ENCODE measurements around the gene FLRT1.
A peak's percentile ranks its signal among the peaks of the same experiment; 100 is the strongest.

FLRT1 gene

DNA sequence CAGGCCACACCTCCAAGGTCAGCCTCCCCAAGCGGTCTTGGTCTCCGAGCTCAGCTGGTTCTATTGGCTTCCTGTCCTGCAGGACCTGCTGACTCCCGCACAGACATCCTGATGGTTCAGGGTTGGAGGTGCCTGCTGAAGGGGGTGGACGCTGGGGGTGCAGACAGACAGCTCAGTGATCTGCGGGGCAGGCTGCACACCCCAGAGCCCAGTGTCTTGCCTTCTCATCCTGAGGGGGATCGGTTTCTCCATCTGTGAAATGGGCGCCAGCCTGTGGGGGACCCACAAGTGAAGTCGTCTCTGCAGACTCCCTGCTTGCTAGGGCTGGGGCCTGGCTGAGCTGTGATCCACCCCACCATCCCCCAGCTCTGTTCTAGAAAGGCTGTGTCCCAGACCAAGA is 13.8 kb downstream of the FLRT1 start:
- no peak for DNase-seq

DNA sequence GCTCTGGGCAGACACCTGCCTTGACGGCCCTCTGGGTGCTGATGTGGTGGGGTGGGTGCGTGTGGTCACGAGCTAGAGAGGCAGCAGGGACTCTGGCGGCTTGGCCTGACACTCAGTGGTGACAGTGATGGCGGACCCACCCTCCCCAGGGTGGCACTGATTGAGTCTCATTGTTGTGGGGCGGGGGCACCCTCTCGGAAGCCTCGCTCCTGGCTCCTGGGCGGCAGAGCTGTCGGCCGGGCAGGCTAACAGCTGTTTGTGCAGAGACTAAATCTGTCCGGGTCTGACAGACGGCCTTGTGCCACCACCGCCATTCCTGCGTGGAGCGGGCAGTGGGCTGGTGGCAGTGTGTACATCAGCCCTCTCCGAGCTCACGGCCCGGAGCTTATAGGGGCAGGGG is 15.6 kb downstream of the FLRT1 start:
- DNase-seq, result no peak

DNA sequence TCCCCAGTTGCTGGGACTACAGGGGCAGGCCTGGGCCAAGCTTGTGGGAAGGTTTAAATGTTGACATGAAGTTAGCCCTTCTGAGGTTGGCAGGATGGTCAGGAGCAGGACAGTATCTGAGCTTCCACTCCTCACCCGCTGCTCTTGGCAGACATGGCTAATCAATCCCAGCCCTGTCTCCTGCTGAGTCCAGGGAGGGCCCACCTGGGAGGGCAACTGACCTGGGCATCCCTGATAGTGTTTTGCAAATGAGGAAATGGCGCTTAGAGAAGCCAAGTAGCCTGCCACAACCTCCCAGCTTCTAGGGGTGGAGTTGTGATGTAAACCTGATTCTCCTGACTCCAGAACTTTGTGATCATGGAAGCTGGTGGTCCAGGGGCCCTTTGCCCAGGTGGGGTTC is 16.7 kb downstream of the FLRT1 start:
- no peak for DNase-seq

DNA sequence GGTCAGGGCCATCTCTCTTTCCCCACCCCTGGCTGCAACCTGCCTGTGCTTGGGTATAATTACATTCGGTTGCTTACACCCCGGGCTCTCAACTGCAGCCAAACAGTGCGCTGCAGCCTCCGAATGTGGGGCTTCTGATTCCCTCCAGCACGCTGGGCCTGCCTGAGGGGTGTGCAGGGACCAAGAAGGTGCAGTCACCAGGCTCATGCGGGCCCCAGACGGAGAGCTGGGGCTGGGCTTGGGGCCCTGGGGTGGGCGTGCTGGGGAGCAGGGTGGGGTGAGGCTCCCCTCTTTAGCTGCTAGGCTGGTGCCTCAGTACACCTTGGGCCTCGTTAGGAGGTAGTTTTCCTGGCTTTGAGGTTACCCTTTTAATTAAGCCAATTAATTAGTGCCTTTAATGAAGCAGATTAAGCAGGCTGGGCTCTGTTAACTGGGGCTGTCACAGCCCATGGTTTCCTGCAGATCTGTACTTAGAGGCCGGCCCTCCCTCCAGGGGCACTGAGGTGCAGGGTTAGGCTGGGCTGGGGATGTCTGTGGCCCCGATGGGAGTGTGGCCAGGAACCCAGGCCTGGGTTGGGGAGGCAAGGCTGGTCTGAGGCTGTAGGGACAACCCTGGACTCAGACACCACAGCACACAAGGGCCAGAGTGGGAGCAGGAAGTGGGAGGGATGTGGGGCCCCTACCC is 17.3 kb downstream of the FLRT1 start:
- DNase-seq, result no peak

DNA sequence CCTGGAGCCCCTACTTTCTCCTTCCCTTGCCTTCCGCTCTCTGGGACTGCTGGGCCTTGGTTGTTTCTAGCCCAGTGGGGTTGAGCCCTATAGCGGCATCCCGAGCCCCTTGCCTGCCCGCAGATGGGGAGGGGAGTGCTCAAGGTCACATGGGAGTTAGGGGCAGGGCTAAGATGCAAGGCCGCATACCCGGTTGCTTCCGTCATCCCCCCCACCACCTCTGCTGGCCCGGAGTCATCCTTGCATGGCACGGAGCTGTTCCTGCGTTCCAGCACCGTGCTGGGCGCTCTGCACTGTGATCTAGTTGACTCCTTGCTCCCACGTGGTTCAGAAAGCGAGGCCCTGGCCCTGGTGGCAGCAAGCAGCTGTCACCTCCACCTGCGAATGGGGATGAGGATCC is 18.0 kb downstream of the FLRT1 start:
- no peak for DNase-seq

DNA sequence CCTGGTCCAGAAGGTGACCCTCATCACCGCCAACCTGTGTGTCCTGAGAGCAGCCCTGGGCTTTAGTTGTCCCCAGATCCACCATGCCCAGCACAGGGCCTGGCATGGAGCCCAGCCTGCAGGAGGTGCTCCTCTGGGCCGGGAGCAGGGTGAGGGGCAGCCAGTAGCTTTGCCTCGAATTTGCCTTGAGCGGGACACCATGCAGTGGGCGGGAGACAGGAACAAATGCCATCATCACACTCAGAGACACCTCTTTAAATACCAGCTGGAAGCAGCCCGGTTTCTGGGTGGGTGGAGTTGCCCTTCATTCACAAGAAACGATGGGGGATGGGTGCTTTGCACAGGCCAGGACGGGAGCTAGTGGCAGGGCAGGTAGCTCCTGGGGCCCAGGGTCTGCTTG is 19.3 kb downstream of the FLRT1 start:
- no peak for DNase-seq

DNA sequence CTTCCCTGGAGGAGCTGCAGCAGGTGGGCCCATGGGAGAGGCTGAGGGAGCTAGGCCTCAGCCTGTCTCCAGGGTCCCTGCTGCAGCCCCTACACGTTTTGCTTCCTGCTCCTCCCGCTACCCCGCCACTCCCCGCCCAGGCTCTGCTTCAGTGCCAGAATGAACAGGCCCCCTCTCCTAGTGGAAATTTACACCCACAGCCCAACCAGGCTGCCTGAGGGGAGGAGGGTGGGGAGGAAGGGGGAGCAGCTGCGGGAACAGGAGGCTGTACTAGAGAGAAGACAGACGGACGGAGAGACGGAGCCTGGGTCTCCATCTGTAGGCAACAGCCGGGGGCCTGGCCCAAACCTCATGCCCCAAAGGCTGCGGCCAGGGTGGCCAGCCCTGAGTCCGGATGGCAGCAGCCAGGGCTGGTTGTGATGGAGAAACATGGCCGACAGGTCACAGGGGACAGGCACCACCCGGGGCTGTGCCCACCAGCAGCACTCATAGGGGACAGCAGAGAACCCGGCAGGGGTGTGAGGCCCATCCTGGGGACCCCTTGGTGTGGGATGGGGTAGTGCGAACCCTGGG is 20.6 kb downstream of the FLRT1 start:
- DNase-seq, result no peak

DNA sequence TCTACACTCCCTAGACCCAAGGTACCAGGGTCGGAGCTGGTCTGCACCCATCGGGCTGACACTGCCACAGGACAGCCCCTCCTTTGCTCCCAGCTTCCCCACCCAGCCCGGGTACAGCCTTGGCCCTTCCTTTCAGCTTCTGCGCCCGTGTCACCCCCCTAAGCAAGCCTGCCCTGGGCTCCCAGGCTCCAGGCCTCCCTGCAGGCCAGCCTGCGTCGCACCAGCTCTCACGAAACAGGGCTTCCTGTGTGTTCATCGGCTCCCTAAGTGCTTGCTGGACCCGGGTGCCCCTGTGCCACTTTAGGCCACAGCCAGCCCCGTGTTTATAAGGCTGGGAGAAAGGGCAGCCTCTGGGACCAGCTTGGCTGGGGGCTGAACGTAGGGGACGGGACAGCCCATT is 21.1 kb downstream of the FLRT1 start:
- no peak for DNase-seq

DNA sequence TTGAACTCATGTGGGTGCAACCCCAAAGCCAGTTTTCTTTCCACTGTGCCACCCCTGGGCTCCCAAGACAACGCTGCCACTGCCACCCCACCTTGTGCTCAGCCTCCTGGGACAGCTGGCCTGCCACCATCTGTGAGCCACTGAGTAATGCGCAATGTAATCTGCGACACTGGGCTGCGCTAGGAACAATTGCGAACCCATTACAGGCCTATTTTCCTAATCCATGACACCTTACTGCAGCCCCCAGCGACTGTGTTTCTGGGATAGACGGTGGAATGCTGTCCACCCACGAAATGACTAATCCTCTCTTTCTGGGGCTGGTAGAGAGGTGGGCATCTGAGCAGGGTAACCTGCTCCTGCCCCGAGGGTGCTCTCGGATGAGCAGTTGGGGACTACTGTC is 22.2 kb downstream of the FLRT1 start:
- DNase-seq, result no peak

DNA sequence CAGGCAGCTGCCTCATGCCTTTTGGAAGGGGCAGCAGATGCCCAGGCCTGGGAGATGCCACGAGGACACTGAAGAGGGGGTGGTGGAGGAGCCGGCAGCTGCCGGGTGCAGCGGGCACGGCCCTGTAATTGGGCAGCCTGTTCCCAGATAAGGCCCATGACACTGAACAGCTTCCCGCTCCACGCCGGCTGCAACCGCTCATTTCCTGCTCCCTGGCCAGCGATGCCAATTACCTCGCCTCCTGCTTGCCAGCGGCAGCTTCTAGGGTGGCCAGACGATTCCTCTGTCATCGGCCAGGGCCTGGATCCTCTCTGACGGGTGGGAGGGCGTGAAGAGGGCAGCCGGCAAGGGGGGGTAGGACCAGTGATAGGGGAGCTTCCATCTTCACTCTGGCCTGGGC is 22.8 kb downstream of the FLRT1 start:
- DNase-seq, result no peak

DNA sequence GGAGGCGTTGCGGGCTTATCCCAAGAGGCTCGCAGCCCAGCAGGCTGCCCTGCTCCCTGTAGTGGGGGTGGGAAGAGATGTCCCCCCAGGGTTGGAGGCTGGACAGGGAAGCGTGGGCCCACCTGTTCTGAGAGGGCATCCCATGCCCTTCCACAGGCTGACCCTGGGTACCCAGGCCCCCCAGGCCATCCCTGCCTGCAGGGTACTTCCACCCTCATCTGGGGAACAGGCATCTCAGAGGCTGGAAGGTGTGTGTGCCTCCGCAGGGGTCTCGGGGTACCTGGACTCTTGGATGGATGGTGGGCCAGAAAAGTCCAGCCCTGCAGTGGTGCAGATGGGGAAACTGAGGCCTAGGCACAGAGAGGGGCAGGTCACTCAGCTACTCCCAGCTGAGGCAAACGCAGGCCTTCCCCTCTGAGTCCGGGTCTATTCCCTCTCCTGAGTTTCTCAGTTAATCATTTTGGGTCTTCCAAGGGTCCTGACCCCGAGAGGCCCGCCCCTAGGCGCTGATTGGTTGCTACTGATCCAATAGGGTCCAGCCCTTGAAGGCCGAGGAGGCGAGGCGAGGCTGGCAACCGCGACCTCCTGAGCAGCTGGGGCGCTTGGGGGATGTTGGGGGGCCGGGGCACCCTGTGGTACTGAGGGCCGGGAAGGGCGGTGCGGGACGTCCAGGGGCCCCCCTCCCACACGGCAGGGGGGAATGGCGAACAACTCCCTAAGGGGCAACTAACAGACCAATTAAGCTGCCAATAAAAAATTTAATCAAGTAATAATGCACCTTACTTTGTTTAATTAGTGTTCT is 23.8 kb downstream of the FLRT1 start:
- no peak for DNase-seq

DNA sequence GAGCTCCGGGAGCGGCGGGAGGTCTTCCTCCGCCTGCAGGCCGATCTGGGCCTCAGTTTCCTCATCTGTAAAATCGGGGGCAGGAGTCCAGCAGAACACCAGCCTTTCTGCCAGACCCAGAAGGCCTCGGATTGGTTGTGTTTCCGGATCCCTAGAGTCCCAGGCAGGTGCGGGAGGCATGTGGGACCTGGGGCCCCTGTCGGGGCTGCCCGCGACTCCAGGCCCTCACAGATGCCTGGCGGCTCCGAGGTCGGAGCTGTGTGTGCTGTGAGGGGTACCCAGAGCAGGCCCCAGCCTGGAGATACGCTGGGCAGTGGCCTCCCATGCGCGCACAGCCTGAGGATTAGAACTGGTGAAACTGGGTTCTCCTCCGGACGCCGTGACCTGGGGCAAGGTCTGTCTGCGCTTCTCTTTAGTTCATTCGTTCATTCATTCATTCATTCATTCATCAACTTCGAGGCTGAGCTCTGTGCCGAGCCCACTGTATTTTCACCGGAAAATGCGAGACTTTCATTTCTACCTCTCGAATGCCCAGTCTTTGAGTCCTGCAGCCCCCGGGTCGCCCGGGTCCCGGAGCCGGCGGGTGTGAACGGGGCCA is 24.6 kb downstream of the FLRT1 start:
- DNase-seq, result no peak

DNA sequence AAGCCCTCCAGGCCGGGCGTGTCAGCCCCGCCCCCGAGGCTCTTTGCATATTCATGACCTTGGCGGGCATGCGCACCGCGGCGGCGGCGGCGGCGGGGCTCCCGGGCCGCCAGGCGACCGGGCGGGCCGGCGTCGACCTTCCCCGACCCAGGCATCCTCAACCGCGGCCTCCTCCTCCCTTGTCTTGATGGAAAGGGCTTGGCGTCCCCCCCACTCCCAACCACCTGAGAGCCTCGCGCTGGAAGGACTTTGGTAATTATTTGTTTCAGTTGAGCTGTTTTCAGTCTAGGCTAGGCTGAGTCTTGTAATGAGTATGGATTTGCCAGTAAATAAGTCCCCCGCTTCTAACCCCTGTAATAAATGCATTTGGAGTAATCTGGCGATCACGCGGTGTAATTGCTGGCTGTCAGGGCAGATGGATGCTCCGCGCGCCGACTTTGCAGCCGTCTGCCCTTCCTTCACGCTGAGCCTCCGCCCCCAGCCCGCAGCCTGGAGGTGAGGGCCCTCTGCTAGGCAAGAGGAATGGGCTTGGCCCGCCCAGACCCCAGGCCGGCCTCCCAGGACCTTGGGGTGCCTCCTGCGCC is 25.2 kb downstream of the FLRT1 start:
- peak; percentile 50 for DNase-seq

DNA sequence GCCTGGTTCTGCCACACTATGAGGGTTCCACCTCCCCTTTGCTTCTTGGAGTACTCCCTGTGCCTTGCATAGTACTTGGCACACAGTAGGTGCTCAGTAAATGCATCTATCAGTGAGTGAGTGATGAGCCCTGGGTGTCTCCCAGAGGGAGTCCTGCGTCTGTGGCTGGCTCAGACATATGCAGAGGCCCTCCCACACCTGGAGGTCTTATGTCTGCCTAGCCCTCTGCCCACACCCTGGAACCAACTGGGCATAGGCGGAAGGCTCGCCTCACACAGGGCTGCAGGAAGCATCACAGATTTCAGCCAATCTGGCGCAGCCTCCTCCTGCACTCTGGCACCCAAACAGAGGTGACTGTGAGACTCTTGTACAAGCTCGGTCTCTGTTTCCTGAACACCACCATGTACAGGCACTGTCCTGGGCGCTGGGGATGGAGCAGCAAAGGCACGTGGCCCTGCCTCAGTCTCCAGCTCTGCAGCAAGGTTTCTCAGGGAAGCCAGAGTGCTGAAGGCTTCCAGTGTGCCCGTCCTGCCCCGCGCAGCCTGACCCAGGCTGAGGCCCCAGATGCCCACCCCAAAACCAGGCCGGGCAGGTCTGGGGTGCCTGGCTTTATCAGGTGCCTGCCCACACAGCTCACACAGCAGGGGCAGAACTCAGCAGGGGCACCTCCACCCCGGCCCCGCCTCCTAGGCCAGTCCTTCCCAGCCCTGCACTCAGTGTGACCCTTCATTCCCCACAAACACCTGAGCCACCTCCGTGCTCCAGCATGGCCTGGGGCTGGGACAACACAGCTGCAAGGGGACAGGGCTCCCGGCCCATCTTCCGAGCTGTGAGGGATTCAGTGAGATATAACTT is 26.7 kb downstream of the FLRT1 start:
- no peak for DNase-seq

DNA sequence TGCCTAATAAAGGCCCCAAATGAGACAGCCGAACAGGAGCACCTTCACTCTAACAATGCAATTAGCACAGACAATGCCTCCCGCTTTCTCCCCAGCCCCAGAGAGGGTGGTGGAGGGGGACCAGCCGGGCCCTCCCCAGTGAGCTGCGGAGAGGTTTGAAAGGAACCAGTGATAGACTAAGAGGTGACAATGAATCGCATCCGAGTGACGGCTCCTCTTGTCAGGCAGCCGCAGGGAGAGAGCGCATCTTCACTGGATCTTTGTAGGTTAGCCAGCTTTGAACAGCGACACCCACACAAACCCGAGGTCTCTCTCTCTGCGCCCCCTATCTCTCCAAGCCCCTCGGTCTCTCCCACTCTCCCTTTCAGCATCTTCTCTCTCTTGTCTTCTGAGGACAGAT is 28.0 kb downstream of the FLRT1 start:
- no peak for DNase-seq

DNA sequence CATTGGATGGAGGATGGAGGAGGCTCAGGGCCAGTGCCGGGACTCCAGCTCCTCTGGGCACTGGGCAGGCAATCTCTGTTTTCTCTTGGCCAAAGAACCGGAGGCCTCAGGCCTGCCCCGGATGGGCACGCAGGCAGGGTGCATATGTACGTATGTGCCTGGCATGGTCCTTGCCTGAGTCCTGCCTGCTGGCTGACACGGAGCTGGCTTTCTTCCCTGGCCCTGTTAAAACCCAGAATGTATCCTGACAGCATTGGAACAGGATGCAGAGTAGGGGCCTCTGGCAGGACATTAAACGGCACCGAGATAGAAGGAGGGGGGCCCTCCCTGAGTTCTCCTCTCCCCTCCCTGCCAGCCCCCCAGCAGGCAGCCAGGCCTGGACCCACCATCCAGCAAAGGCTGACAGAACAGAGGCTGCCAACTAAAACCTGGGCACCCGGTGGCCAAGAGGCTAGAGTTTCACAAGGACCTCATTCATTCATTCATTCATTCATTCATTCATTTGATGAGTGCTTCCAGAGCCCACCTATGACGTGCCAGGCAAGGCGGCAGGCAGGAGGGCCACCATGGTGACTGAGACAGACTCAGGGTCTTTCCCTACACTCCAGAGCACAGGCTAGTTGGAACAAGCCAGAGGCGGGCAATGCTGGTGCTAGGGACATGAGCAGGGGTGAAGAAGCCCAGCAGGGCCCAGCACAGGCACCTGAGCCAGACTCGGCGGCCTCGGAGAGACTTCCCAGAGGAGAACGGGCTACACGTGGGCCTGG is 28.8 kb downstream of the FLRT1 start:
- no peak for DNase-seq

DNA sequence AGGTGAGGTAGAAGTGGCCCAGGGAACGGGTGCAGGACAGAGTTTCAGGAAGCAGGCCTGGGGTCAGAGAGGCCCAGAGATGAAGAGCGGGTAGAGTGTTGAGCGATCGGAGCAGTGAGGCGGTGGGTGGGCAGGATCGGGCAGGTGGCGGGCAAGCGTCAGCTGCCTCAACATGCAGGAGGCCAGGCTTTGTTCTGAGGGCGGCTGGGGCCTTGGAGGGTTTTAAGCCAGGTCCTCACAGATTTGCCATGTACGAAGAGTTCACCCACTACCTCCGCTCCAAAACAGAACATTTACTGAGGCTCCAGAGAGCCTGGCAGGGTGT is 29.4 kb downstream of the FLRT1 start:
- DNase-seq, result no peak

DNA sequence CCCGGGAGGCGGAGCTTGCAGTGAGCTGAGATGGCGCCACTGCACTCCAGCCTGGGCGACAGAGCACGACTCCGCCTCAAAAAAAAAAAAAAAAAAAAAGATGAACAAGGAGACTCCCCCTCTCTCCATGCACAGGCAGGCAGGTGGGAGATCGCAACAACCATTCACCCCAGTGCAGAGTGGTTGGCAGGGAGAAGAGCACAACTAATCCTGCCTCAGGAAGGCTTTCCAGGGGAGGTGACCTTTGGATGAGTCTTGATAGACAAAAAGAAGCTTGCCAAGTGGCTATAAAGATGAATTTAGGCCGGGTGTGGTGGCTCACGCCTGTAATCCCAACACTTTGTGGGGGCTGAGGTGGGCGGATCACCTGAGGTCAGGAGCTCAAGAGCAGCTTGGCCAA is 30.0 kb downstream of the FLRT1 start:
- DNase-seq, result no peak

DNA sequence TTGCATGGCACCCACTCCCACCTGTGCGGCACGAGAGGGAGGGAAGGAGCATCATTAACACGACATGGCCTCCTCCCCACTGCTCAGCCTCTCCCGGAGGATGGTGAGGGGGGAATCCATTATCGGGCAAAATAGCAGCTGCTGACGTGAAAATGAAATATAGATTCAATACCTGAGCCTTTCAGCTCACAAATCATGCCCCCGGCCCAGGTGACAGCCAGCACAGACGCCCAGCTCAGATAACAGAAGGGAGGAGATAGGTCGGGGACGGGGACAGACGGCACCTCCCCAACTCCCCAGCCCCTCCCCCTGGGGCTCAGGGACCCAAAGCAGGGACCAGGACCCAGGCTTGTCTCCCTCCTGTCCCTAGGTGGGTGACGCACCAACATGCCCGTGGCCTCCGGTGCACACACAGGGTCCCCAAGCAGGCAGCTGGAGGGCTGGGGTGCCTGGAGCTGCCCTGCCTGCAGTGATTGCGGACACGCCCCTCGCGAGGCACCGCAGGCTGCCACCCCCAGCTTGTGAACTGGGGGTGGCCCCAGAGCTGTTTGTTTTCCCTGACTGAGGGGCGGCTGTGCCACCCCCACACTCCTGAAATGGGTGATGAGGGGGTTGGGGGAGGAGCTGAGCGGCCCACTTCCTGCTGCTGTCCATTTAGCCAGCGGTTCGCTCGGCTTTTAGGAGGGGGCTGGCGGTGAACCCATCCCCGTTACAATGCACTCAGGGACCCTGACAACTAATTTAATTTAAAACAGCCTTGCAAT is 31.7 kb downstream of the FLRT1 start:
- DNase-seq, result no peak

DNA sequence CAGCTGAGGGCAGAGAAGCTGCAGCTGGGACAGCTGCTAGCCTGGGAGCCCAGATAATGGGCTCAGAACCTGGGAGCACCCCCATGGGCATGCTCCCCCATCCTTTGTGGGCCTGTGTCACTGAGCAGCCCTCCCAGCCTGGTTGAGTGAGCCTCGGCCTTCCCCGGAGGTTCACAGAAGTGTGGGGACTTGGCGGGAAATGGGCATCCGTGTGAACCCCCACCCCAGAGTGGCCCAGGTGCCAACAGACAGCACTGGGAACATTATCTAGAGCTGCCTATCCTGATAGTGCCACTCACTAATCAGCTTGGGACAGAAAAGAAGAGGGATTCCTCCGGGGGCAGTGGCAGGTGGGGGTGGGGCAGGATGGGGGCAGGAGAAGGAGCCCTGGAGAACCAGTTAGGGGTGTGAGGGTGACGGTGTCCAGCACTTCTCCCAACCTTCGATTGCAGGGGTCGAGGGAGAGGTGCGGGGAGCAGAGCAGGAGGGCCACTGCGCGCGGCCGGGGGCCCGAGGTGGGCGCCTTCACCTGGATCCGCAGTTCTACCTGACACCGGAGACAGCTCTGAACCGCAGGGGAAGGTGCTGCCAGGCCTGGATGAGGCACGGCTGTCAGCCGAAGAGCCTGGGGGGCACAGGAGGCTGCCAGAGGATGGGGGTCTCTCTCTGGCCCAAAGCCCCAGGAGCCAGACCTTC is 33.1 kb downstream of the FLRT1 start:
- no peak for DNase-seq

Measured in DMS79 (cell line).